ENCODE data around the gene ERBB2. TPM values are rescaled to one million over a fixed set of nuclear protein-coding genes. Genes with fewer than 3 reads are reported as not detected.
"Not testable (repeated sequence)": the region's sequence is repeated elsewhere in the genome, so short reads cannot be mapped to it uniquely, and the experiment has no call there.

Gene ERBB2
- total RNA-seq, 1 donor from 2014 or later, result 68.7 TPM

DNA sequence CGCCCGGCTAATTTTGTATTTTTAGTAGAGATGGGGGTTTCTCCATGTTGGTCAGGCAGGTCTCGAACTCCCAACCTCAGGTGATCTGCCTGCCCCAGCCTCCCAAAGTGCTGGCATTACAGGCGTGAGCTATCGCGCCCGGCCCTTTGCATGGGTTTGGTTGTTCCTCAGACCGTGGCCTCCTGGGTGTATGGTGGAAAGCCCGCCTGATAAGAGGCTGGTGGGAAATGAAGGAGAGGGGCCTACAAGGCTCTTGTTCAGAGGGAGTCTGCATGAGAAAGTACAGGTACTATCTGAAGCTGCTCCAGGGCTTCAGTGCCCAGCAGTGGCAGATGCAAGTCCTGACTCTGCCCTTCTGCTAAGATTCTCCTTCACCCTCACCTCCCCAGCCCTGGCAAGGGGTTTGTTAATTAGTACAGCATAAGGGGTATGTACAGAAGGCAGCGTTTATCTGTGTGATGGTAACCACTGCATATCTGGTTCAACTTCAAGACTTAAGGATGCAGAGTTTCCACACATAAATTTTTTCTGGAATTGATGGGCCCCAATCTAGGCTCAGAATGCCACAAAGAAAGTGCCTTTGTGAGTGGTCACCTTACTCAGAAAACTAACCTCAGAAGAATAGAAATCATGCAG lies 62.1 kb downstream of the ERBB2 start:
- ATAC-seq (no peak), DNase-seq (ENCODE audit: missing footprints) (no peak)
- intact Hi-C loops (cut with DNase I), result no loop called here

DNA sequence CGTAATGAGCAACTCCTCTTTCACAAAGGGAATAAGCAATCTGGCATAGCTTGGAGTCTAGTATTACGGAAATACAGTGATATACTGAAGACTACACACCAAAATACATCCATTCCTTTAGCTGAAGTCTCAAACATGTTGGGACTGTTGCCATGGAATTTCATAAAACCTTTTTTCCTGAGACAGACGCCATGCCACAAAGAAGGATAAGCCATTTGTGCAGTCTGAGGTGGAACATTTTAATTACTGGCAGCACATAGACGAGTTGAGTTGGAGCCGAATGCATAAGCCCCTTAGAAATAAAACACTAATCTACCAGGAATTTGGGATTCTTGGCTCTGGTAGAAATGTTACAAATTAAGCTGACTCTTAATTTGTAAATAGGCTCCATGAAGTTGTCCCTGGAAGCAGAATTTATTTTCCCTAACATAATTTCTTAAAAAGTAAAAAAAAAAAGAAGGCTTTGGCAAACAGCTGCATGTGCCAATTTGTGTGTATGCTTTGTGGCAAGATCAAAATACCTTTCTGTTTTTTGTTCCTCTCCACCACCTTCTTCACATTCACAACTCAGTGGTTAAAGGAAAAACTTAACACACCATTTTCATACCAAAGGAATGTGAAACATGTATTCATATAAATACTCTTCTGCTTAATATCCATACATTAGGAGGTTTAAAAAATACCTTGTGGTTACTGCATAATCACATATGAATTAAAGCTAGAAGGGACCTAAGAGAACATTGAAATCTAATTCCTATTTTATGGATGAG lies 63.4 kb downstream of the ERBB2 start:
- no peak for DNase-seq (ENCODE audit: missing footprints)
- ATAC-seq, result no peak
- intact Hi-C loops (cut with DNase I), result no loop called here

DNA sequence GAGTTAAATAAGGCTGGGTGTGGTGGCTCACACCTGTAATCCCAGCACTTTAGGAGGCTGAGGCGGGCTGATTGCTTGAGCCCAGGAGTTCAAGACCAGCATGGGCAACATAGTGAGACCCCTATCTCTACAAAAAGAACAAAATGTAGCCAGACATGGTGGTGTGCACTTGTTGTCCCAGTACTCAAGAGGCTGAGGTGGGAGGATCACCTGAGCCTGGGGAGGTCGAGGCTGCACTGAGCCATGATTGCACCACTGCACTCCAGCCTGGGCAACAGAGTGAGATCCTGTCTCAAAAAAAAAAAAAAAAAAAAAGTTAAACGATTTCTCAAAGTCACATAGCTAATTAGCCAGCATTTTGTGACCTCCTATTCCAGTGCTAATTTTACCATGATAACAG lies 64.3 kb downstream of the ERBB2 start:
- DNase-seq (ENCODE audit: missing footprints); intact Hi-C loops (cut with DNase I); ATAC-seq: not testable (repeated sequence)

DNA sequence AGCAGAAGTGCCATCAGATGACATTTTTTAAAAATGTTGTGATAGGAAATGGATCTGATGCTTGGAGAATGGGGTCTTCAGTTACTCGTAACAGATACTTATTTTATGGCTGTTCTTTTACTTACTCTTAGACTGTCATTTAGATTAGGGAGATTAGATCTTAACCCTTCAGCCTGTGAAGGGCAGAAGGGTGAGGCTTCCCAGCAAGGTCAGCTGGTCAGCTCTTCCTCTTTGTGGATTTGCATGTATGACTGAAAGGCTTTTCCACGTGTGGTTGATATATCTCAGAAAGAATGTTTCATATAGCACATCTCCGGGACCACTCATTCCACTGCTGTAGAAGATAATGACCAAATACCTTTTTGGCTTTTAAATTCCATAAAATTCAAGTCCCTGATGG lies 65.3 kb downstream of the ERBB2 start:
- DNase-seq (ENCODE audit: missing footprints) (no peak), ATAC-seq (no peak)
- intact Hi-C loops (cut with DNase I), result no loop called here

DNA sequence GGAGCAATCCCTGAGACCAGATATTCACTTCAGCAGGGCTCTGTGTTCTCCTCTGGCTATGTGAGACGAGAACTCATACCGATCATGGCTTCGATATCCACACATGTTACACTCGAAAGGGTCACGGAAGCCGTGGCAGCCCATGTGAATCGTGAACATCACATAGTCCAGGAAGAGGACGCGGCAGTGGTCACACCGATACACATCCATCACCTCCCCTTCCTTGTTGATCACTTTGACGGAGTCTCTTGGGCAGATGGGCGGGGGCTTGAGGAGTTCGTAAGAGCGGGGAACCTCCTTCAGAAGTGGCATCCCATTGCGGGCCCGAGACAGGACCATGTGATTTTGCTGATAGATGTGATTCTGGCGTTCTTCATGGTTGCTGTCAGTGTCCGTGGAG lies 65.9 kb downstream of the ERBB2 start:
- ATAC-seq (no peak), DNase-seq (ENCODE audit: missing footprints) (no peak)
- intact Hi-C loops (cut with DNase I), result no loop called here

DNA sequence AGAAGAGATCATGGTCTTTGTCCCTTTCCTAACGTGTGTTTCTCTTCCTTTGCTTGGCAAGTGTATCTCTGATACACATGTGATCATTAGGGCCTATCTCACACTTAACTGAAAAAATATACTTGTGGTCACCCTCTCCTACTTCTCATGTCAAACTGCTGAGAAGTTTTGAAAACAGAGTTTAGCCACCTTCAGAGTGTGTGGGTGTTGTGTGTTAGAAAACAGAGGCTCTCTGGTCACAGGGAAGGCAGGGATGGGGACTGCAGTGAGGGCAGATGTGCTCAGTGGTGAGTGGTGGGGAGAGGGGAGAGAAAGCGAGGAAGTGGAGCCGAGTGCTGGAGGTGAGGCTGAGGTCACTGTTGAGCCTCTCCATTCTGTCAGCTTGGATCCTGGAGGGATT lies 67.3 kb downstream of the ERBB2 start:
- ATAC-seq (no peak), DNase-seq (ENCODE audit: missing footprints) (no peak)
- intact Hi-C loops (cut with DNase I), result no loop called here

DNA sequence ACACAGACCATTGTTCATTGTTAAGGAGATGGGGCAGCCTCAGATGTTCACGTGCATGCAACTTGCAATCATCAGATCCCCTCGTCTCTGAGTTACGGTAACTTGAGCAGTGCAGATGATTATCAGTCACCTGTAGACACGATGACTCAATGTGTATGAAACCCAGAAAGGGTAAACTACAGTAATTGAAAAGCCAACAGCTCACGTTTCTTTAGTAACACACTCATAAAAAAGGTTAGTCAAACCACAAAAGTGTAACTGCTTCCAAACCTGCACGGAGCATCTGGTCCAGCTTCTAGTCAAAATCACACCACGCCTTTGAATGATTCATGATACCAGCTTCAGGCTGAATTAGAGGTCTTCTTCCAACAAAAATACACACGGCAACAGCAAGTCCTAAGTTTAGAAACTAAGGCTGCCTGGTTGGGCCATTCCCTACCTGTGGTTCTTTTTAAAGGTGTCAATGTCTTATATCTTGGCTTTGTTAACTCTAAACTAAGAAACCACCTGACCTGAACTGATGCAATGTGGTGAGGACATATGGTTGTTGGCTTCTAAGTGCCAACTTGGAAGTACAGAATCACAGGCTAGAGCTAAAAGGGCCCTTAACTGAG lies 70.2 kb downstream of the ERBB2 start:
- DNase-seq (ENCODE audit: missing footprints) (no peak), ATAC-seq (no peak)
- intact Hi-C loops (cut with DNase I), result no loop called here

GRCh38 chr17:39772415-39772814 lies 72.6 kb downstream of the ERBB2 start:
- no peak for ATAC-seq
- intact Hi-C loops (cut with DNase I), result no loop called here

GRCh38 chr17:39772987-39773934 lies 73.4 kb downstream of the ERBB2 start:
- intact Hi-C loops (cut with DNase I), result no loop called here
- no peak for ATAC-seq
- no peak for DNase-seq (ENCODE audit: missing footprints)

More at GRCh38 chr17:39772415-39772814, 72.6 kb downstream of the ERBB2 start:
- no peak for DNase-seq (ENCODE audit: missing footprints)

DNA sequence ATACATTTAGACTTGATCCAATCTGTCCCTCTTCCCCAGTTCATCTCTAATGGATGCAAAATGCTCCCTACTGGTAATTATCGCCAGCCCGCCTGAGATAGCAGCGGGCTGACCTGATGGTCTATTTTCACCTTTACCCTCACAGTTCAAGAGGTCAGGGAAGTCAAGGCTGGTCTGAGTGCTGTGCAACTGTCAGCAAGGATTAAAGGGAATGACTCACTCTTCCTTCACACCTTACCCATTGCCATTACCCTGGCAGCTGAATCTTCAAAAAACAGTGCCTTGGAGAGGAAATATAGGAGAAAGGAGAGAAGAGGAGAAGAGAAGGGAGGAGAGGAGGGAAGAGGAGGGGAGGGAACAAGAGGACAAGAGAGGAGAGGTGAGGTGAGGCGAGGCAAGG lies 74.2 kb downstream of the ERBB2 start:
- intact Hi-C loops (cut with DNase I), result no loop called here
- ATAC-seq (no peak), DNase-seq (ENCODE audit: missing footprints) (no peak)

GRCh38 chr17:39775031-39775430 lies 75.2 kb downstream of the ERBB2 start:
- no peak for ATAC-seq
- intact Hi-C loops (cut with DNase I), result no loop called here
- no peak for DNase-seq (ENCODE audit: missing footprints)

GRCh38 chr17:39776252-39776651 lies 76.4 kb downstream of the ERBB2 start:
- intact Hi-C loops (cut with DNase I), result no loop called here
- DNase-seq (ENCODE audit: missing footprints) (no peak), ATAC-seq (no peak)

- intact Hi-C loops (cut with DNase I), result no loop called here
- DNase-seq (ENCODE audit: missing footprints), result no peak
- no peak for ATAC-seq
Observed at GRCh38 chr17:39777534-39778365, 77.9 kb downstream of the ERBB2 start.

Small RNA genes lying within 50 kb of the gene (microRNA-seq; reads per million reads assigned to microRNA genes)
- not detected for gene MIR4728

Other genes with a start within 250 kb of the ERBB2 start
- gene MED1, start 248.8 kb upstream of the ERBB2 start, total RNA-seq, result 22.1 TPM
- 18.8 TPM for gene CDK12, start 238.6 kb upstream of the ERBB2 start, total RNA-seq
- gene NEUROD2, start 92.1 kb upstream of the ERBB2 start, total RNA-seq, result not detected
- 0.89 TPM for gene PPP1R1B, start 73.1 kb upstream of the ERBB2 start, total RNA-seq
- gene STARD3, start 62.9 kb upstream of the ERBB2 start, total RNA-seq, result 21.4 TPM
- gene TCAP, start 34.7 kb upstream of the ERBB2 start, total RNA-seq, result 5,286 TPM
- 5.1 TPM for gene PNMT, start 31.6 kb upstream of the ERBB2 start, total RNA-seq
- 10.4 TPM for gene PGAP3, start 12.0 kb upstream of the ERBB2 start, total RNA-seq
- 49.4 TPM for gene MIEN1, start 30.5 kb downstream of the ERBB2 start, total RNA-seq
- gene GRB7, start 37.9 kb downstream of the ERBB2 start, total RNA-seq, result 2.4 TPM
- 0.32 TPM for gene IKZF3, start 164.2 kb downstream of the ERBB2 start, total RNA-seq
- not detected for gene ZPBP2, start 168.1 kb downstream of the ERBB2 start, total RNA-seq
- 2.1 TPM for gene GSDMB, start 218.6 kb downstream of the ERBB2 start, total RNA-seq
- 34.7 TPM for gene ORMDL3, start 227.5 kb downstream of the ERBB2 start, total RNA-seq
- gene LRRC3C, start 227.7 kb downstream of the ERBB2 start, total RNA-seq, result not detected